Measurements from ENCODE around the gene NUDT5.
A peak's percentile ranks its signal among the peaks of the same experiment; 100 is the strongest.

Gene NUDT5

GRCh38 chr10:12162927-12163326, 32.8 kb downstream of the NUDT5 start:
- DNase-seq, result no peak

- DNase-seq, result no peak
These were observed 35.0 kb downstream of the NUDT5 start for GRCh38 chr10:12160664-12161063.

GRCh38 chr10:12158111-12158510, 37.6 kb downstream of the NUDT5 start:
- no peak for DNase-seq

- DNase-seq, result no peak
These were observed 39.1 kb downstream of the NUDT5 start for GRCh38 chr10:12156367-12157123.

- DNase-seq, result no peak
These were observed 41.2 kb downstream of the NUDT5 start for GRCh38 chr10:12154516-12154915.

- no peak for DNase-seq
These were observed 45.5 kb downstream of the NUDT5 start for GRCh38 chr10:12150163-12150562.

GRCh38 chr10:12144538-12144937, 51.2 kb downstream of the NUDT5 start:
- DNase-seq, result no peak

- no peak for DNase-seq
These were observed 55.7 kb downstream of the NUDT5 start for GRCh38 chr10:12140038-12140437.

GRCh38 chr10:12135631-12136030, 60.1 kb downstream of the NUDT5 start:
- no peak for DNase-seq

- peak; percentile 7 for DNase-seq
These were observed 65.3 kb downstream of the NUDT5 start for GRCh38 chr10:12130237-12130872.

GRCh38 chr10:12129222-12130111, 66.2 kb downstream of the NUDT5 start, which contains the start of gene SEC61A2:
TSS of gene SEC61A2 (plus strand) at chr10:12129677. CDS start at chr10:12129788, 111 bp downstream.
- DNase-seq, result peak; percentile 99

- no peak for DNase-seq
These were observed 74.0 kb downstream of the NUDT5 start for GRCh38 chr10:12121673-12122072.
